Esophagus squamous epithelium (tissue), 5 donors: ENCODE data around the gene TM9SF3. TPM values are rescaled to one million over a fixed set of nuclear protein-coding genes. Genes with fewer than 3 reads are reported as not detected.

Experiments
- DNase-seq: peaks from one replicate; lab custom pipeline; 2025; lab: John Stamatoyannopoulos, UW
- H3K27ac ChIP-seq, 4 donors: fragments of 200-600 bp; sonication (generic); one replicate each; pipeline ENCODE4 v1.5.1; 2016 to 2019; ENCODE audit warnings: mild to moderate bottlenecking in 1 of 4
- H3K27me3 ChIP-seq, 4 donors: fragments of 200-600 bp; sonication (generic); 1 replicate in 3 of 4; 2 replicates in 1 of 4; pipeline versions ENCODE4 v1.5.1 to v1.6.0; 2017 to 2021; ENCODE audit warnings: antibody characterized with exemption in 1 of 4
- H3K36me3 ChIP-seq, 3 donors: fragments of 200-600 bp; sonication (generic); one replicate each; pipeline ENCODE4 v1.5.1; 2016 to 2019
- H3K4me1 ChIP-seq, 3 donors: fragments of 200-600 bp; sonication (generic); one replicate each; pipeline ENCODE4 v1.5.1; 2017 to 2019
- H3K4me3 ChIP-seq, 4 donors: fragments of 200-600 bp; sonication (generic); 1 replicate in 3 of 4; 2 replicates in 1 of 4; pipeline ENCODE4 v1.5.1; 2016 to 2019; ENCODE audit warnings: mild to moderate bottlenecking in 2 of 4, moderate library complexity in 1 of 4
- H3K9me3 ChIP-seq, 3 donors: fragments of 200-600 bp; sonication (generic); one replicate each; pipeline ENCODE4 v1.5.1; 2016 to 2019
- POLR2A ChIP-seq, 4 donors: fragments of 450-650 bp; IDR thresholded peaks; one replicate each; pipeline ENCODE4 v1.6.1; 2017; ENCODE audit warnings: antibody characterized with exemption in 4 of 4, mild to moderate bottlenecking in 4 of 4, moderate library complexity in 3 of 4
- WGBS, 2 donors: methylation state at CpG; one replicate each; pipeline ENCODE4 v1.1.5; 2018; 5-methylcytosine and 5-hydroxymethylcytosine counted together
- intact Hi-C: fragments of 100-400 bp; cut with DNase I; formaldehyde crosslinking; loops from one replicate; pipeline ENCODE4 v1.15.0; 2022
- total RNA-seq, 4 donors: library from RNA; depleted of rRNA; stranded (reverse); fragments of >200 nt; gene quantifications; one replicate each; pipeline ENCODE4 v1.1.0, GENCODE V29; 2016
- TF ChIP-seq, protein P1 (sequence below), 6 experiments: fragments of 450-650 bp in 4 of 6; fragments of 200-600 bp in 2 of 6; sonication (generic) in 2 of 6; IDR thresholded peaks; one replicate each; pipeline ENCODE4 v1.5.1; 2016 to 2019; ENCODE audit warnings: antibody characterized with exemption in 6 of 6, mild to moderate bottlenecking in 4 of 6, moderate library complexity in 4 of 6
- donor health status: DM: yes; HTN: yes; CAD: no.

The TM9SF3 gene
- total RNA-seq, 4 donors from 2014 or later = 36.7 to 86.4 (median 72.4) TPM

- Histone ChIP-seq H3K27me3 (no peaks in the 10 kb centered on the region), H3K4me3 (no peak overlapping the region), H3K27ac (no peak overlapping the region), H3K9me3 (no peaks in the 10 kb centered on the region), H3K4me1 (peaks cover 0 to 19% (median 0%) of the 10 kb centered on the region in 3 donors), H3K36me3 (no peaks in the 10 kb centered on the region)
- intact Hi-C loops = no loop called here
- 0 to 10% methylated on average over 1 of the region's 2 CpGs for whole genome bisulfite sequencing, 2 donors
- TF ChIP-seq, protein P1, sequence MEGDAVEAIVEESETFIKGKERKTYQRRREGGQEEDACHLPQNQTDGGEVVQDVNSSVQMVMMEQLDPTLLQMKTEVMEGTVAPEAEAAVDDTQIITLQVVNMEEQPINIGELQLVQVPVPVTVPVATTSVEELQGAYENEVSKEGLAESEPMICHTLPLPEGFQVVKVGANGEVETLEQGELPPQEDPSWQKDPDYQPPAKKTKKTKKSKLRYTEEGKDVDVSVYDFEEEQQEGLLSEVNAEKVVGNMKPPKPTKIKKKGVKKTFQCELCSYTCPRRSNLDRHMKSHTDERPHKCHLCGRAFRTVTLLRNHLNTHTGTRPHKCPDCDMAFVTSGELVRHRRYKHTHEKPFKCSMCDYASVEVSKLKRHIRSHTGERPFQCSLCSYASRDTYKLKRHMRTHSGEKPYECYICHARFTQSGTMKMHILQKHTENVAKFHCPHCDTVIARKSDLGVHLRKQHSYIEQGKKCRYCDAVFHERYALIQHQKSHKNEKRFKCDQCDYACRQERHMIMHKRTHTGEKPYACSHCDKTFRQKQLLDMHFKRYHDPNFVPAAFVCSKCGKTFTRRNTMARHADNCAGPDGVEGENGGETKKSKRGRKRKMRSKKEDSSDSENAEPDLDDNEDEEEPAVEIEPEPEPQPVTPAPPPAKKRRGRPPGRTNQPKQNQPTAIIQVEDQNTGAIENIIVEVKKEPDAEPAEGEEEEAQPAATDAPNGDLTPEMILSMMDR (IDR thresholded peaks at IDR 0.05) = no peak
- TF ChIP-seq POLR2A (IDR thresholded peaks at IDR 0.05) = no peak
- DNase-seq = no peak
These were observed 31.8 kb upstream of the TM9SF3 start for GRCh38 chr10:96618653-96619052.

DNA sequence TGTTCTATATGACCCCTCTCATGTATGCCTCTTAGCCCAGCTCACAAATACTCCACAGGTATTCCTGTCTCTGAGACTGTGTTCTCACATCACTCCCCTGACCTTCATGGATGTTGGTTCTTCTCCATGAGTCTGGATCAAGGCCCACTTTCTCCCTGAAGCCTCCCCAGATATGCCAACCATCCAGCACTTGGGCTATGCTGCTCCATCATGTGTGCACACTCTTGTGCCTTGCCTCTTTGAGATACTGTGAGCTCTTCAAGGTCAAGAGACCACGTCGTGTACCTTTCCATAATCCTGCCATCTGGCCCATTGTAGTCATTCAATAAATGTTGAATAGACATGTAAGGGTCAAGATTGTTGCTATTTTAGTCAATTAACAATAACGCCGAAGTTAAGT, 30.1 kb upstream of the TM9SF3 start:
- WGBS, 2 donors = 58 to 77% methylated on average over 4 of the region's 4 CpGs
- Histone ChIP-seq H3K36me3 (no peaks in the 10 kb centered on the region), H3K27ac (no peak overlapping the region), H3K27me3 (no peaks in the 10 kb centered on the region), H3K4me3 (no peak overlapping the region), H3K4me1 (peaks cover 0 to 24% (median 0%) of the 10 kb centered on the region in 3 donors), H3K9me3 (no peaks in the 10 kb centered on the region)
- TF ChIP-seq, protein P1 (IDR thresholded peaks at IDR 0.05) = no peak
- TF ChIP-seq POLR2A (IDR thresholded peaks at IDR 0.05) = no peak
- intact Hi-C loops = no loop called here
- DNase-seq = no peak

GRCh38 chr10:96614515-96614914, 27.7 kb upstream of the TM9SF3 start:
- no peaks in the 10 kb centered on the region for H3K36me3 ChIP-seq
- DNase-seq = no peak
- TF ChIP-seq, protein P1 (IDR thresholded peaks at IDR 0.05) = no peak
- H3K27ac ChIP-seq = no peak overlapping the region
- peaks cover 0 to 26% (median 0%) of the 10 kb centered on the region in 3 donors for H3K4me1 ChIP-seq
- H3K4me3 ChIP-seq = no peak overlapping the region
- H3K27me3 ChIP-seq = peaks cover 0 to 4% (median 0%) of the 10 kb centered on the region in 4 donors
- H3K9me3 ChIP-seq = no peaks in the 10 kb centered on the region
- intact Hi-C loops = no loop called here
- WGBS, 2 donors = 81 to 82% methylated on average over 2 of the region's 2 CpGs

- Histone ChIP-seq H3K36me3 (no peaks in the 10 kb centered on the region), H3K9me3 (no peaks in the 10 kb centered on the region), H3K27me3 (peaks cover 0 to 6% (median 0%) of the 10 kb centered on the region in 4 donors), H3K4me1 (peaks cover 0 to 17% (median 0%) of the 10 kb centered on the region in 3 donors), H3K27ac (no peak overlapping the region), H3K4me3 (no peak overlapping the region)
- intact Hi-C loops = no loop called here
- TF ChIP-seq, protein P1 (IDR thresholded peaks at IDR 0.05) = no peak
- TF ChIP-seq POLR2A (IDR thresholded peaks at IDR 0.05) = no peak
- DNase-seq = no peak
- WGBS, 2 donors = 69 to 92% methylated on average over 2 of the region's 3 CpGs
These were observed 26.8 kb upstream of the TM9SF3 start for GRCh38 chr10:96613576-96613975.

GRCh38 chr10:96612055-96612830, 25.4 kb upstream of the TM9SF3 start:
- intact Hi-C loops = no loop called here
- H3K4me3 ChIP-seq = no peak overlapping the region
- H3K27ac ChIP-seq = no peak overlapping the region
- peaks cover 0 to 16% (median 0%) of the 10 kb centered on the region in 3 donors for H3K4me1 ChIP-seq
- DNase-seq = no peak
- H3K9me3 ChIP-seq = no peaks in the 10 kb centered on the region
- WGBS, 2 donors = 51% methylated on average over 8 of the region's 8 CpGs
- no peaks in the 10 kb centered on the region for H3K36me3 ChIP-seq
- peaks cover 0 to 13% (median 0%) of the 10 kb centered on the region in 4 donors for H3K27me3 ChIP-seq
- no peak for TF ChIP-seq POLR2A (IDR thresholded peaks at IDR 0.05)
- TF ChIP-seq, protein P1 (IDR thresholded peaks at IDR 0.05) = no peak
